HT1080 (cell line): ENCODE data around the gene APOH. TPM values are rescaled to one million over a fixed set of nuclear protein-coding genes. Genes with fewer than 3 reads are reported as not detected.

Source experiments
- DNase-seq: peaks from one replicate; pipeline ENCODE4 v3.0.0-alpha.2; 2015; ENCODE audit warnings: low read depth
- total RNA-seq: library from RNA; depleted of rRNA; stranded (reverse); fragments of >200 nt; shearing (Covaris generic); gene quantifications from 2 replicates; pipeline ENCODE4 v1.2.3, GENCODE V29; 2014

APOH gene
- total RNA-seq, 1 experiment from 2014 or later, result not detected

GRCh38 chr17:66235377-66235994 is 6.3 kb upstream of the APOH start:
- DNase-seq, result no peak

GRCh38 chr17:66234611-66235010 is 5.4 kb upstream of the APOH start:
- no peak for DNase-seq

GRCh38 chr17:66233023-66233753 is 4.0 kb upstream of the APOH start:
- no peak for DNase-seq

GRCh38 chr17:66230922-66231591 is 1.8 kb upstream of the APOH start:
- no peak for DNase-seq

GRCh38 chr17:66229783-66230538 is 746 bp upstream of the APOH start:
- DNase-seq, result no peak

GRCh38 chr17:66227212-66228045 is 1.8 kb downstream of the APOH start:
- no peak for DNase-seq

- DNase-seq, result no peak
Measured at GRCh38 chr17:66222798-66223350, 6.3 kb downstream of the APOH start.

GRCh38 chr17:66221755-66222530 is 7.3 kb downstream of the APOH start:
- no peak for DNase-seq

- DNase-seq, result no peak
Measured at GRCh38 chr17:66221343-66221742, 7.9 kb downstream of the APOH start.

GRCh38 chr17:66220079-66220835 is 9.0 kb downstream of the APOH start:
- no peak for DNase-seq

- no peak for DNase-seq
Measured at GRCh38 chr17:66215529-66215911, 13.7 kb downstream of the APOH start.

- DNase-seq, result no peak
Measured at GRCh38 chr17:66214884-66215528, 14.2 kb downstream of the APOH start.

GRCh38 chr17:66211047-66211810 is 18.0 kb downstream of the APOH start:
- DNase-seq, result no peak

GRCh38 chr17:66210208-66210574 is 19.0 kb downstream of the APOH start:
- DNase-seq, result no peak

- no peak for DNase-seq
Measured at GRCh38 chr17:66207936-66208335, 21.3 kb downstream of the APOH start.

- DNase-seq, result no peak
Measured at GRCh38 chr17:66203274-66204015, 25.8 kb downstream of the APOH start.

- DNase-seq, result peak; percentile 75
Measured at GRCh38 chr17:66200685-66201092, 28.5 kb downstream of the APOH start.
